GM21786 (cell line): ENCODE measurements around the gene SPCS2.

ENCODE experiments used
- ATAC-seq: cut with Tn5 transposase; IDR thresholded peaks from one replicate; pipeline ENCODE4 v1.9.1; 2021; ENCODE audit not compliant: unreplicated experiment

Gene SPCS2

GRCh38 chr11:74948898-74949752, at the start of gene SPCS2, which contains the start of gene XRRA1:
SPCS2 (plus strand) TSS chr11:74949266; CDS start chr11:74949286, 20 bp downstream.
XRRA1 (minus strand) TSS chr11:74949091; CDS start chr11:74940878, 8,213 bp downstream.
- ATAC-seq: peak; percentile 88

GRCh38 chr11:74902342-74902741, 46.7 kb upstream of the SPCS2 start:
- ATAC-seq: no peak

DNA sequence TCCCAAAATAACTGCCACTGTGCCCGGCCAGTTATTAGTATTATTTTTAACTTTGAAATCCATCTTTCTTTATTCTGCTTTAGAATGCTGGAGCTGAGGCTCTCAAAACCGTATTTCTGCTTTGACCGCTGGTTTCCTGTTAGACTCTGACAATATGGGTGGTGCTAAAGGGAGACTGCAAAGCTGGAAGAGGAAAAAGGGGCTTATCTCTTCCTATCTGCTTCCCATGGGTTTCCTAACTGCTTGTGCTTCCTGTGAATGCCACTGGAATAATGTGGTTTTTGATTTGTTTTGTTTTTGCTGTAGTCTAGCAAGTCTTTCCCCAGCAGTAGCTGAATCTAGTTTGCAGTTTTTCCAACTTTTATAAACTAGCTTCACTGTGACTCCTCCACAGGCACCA, 43.7 kb upstream of the SPCS2 start:
- no peak for ATAC-seq

- no peak for ATAC-seq
These were observed 39.7 kb upstream of the SPCS2 start for GRCh38 chr11:74909385-74909784.

GRCh38 chr11:74909812-74910211, 39.3 kb upstream of the SPCS2 start:
- ATAC-seq: no peak

- ATAC-seq: no peak
These were observed 25.9 kb upstream of the SPCS2 start for GRCh38 chr11:74923125-74923524.

DNA sequence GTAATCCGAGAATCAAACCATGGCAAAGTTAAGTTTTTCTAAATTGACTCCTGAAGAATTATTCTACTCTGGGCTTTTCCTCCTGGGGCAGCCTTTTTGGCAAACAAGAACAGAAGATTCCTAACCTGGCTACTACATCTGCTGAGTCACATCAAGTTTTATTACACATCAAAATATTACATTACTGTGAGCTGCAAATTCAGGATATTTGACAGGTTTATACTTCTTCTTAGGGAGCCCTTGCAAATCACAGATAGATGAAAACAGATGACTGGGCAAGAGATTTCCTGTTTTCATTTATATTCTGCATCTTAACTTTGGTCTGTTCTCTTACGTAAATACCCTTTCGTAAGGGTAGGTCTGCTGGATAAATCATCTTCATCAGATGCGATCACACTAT, 23.8 kb upstream of the SPCS2 start:
- no peak for ATAC-seq

- no peak for ATAC-seq
These were observed 22.6 kb upstream of the SPCS2 start for GRCh38 chr11:74926304-74927030.

GRCh38 chr11:74927496-74927895, 21.6 kb upstream of the SPCS2 start:
- ATAC-seq: no peak

DNA sequence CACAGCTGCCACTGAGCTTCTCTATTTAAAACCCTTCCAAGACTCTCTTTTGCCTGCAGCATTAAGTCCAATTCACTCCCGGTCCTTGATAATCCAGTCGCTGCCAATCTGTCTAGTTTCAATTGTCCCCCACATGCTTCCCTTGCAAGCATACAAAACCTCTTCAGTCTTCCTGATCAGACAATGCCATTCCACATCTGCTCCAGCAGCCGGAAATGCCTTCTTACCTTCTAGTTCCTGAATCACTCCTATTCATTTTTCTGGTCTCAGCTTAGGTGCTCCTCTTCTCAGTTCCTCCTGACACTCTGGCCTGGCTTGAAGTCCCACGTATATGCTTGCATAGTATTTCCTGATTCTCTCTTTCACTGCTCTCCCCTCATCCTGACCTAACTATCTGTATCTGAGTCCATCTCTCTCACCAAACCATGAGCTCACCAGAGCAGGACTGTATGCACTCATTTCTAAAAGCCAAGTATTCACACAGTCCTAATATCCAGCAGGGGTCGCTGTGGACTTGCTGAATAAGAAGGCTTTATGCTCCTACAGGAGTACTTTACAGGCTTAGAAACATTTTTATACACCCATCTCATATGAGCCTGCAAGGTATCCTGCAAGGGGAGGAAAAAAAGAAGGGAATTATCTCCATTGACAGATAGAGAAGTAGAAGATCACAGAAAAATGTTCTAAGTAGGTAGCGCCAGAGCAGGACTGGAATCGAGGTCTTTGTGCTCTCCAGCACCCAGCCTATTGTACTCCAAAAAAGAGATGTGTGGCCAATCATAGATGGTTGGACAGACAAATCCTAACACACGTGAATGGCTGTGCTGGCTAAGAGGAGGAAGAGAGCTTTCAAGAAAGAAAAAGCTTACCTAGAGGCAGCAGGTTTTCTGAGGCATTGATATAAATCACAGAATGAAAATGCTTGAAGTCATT, 19.4 kb upstream of the SPCS2 start:
- ATAC-seq: peak; percentile 61

GRCh38 chr11:74932169-74932568, 16.9 kb upstream of the SPCS2 start:
- ATAC-seq: no peak

- ATAC-seq: no peak
These were observed 16.3 kb upstream of the SPCS2 start for GRCh38 chr11:74932797-74933196.

GRCh38 chr11:74933765-74934164, 15.3 kb upstream of the SPCS2 start:
- ATAC-seq: no peak

GRCh38 chr11:74935285-74935684, 13.8 kb upstream of the SPCS2 start:
- ATAC-seq: no peak

GRCh38 chr11:74936087-74936486, 13.0 kb upstream of the SPCS2 start:
- no peak for ATAC-seq

DNA sequence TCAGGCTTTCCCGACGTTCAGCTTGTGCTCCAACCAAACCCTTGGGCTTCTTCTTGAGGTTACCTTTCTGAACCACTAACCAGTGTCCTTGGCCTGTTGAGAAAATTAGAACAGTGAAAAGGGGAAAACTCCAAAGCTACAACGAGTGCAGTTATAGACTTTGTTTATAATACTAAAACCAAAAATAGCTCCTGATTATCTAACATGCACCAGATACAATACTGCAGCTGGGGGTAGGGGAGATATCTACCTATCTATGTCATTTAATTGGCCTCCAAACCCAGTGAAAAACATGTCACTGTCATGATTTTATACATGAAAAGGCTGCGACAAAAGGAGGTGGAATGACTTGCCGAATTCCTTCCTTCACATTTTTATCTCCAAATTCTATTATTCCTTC, 12.1 kb upstream of the SPCS2 start:
- ATAC-seq: no peak

GRCh38 chr11:74937696-74938475, 11.2 kb upstream of the SPCS2 start:
- ATAC-seq: no peak

DNA sequence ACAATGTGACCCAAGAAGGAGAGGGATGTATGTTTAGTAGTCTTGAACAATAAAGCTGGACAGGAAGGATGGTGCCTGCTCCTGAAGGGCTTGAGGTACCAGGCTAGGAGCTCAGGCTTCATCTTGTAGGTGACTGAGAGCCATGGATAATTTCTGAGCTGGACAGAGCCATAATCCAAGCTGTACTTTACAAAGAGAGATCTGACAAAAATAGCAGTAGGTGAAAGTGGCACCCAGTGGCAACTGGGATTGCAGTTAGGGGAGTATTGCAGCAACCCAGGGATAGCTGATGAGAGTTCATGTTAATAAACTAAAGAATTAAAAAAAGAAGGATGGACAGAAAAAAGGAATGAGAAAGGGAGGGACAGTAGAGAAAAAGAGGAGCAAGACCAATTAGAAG, 7.6 kb upstream of the SPCS2 start:
- ATAC-seq: no peak

- ATAC-seq: no peak
These were observed 6.8 kb upstream of the SPCS2 start for GRCh38 chr11:74942073-74942759.

GRCh38 chr11:74948546-74948897, 544 bp upstream of the SPCS2 start:
- ATAC-seq: peak; percentile 3
